GM18498 (cell line): ENCODE data around the gene CFHR4.
"Not testable (repeated sequence)": the region's sequence is repeated elsewhere in the genome, so short reads cannot be mapped to it uniquely, and the experiment has no call there.

Experiments used
- ATAC-seq: cut with Tn5 transposase; IDR thresholded peaks from one replicate; pipeline ENCODE4 v1.9.1; 2021; ENCODE audit warnings: mild to moderate bottlenecking, moderate library complexity; ENCODE audit not compliant: unreplicated experiment

The CFHR4 gene

DNA sequence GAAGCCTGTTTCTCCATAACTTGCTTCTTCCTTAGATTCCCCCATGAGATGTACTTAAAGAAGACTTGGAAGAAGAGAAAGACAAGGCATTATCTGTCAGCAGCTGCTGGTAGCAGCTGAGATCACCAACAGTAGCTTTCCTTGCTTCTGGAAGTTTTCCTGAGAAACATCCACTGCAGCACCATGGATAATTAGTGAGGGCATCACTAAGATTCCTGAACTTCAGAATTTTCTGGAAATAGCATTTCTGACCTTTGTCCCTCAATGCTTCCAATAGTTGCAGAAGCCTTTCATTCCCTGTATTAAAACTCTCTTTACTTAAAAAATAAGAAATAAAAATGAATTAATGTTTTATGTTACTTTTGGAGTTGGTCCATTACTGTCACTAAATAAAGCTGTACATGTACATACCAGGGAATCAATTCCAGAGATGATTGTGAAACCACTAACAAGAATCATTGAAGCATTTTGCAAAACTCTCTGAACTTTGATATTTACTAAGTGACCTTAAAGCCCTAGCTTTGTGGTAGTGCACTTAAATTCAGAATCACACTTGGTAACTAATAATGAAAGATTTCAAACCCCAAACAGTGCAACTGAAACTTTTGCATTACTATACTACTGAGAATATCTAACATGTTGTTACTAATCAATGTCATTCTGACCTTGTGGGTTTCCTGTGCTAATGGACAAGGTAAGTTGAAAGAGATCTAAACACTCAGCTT is at the start of gene CFHR4:
Gene CFHR4 (plus strand): TSS at position 538 of the 725 bp plus-strand sequence. CDS start 99 bp downstream, at position 637.
- ATAC-seq: peak; percentile 89

DNA sequence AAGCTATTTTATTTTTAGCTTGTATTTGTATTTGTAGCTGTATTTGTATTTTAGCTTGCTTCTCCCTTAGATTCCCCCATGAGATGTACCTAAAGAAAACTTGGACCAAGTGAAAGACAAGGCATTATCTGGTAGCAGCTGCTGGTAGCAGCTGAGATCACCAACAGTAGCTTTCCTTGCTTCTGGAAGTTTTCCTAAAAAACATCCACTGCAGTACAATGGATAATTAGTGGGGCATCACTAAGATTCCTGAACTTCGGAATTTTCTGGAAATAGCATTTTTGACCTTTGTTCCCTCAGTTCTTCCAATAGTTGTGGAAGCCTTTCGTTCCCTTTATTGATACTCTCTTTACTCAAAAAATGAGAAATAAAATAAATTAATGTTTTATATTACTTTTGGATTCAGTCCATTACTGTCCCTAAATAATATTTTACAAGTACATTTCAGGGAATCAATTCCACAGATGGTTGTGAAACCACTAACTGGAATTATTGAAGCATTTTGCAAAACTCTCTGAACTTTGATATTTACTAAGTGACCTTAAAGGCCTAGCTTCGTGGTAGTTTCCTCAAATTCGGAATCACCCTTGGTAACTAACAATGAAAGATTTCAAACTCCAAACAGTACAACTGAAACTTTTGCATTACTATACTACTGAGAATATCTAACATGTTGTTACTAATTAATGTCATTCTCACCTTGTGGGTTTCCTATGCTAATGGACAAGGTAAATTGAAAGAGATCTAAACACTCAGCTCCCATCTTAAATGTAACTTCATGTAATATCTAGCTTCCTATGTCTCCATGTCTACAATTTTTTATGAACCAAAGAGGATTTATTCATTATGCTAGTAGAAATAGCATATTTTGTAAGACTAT is 38.0 kb upstream of the CFHR4 start:
- ATAC-seq: not testable (repeated sequence)

DNA sequence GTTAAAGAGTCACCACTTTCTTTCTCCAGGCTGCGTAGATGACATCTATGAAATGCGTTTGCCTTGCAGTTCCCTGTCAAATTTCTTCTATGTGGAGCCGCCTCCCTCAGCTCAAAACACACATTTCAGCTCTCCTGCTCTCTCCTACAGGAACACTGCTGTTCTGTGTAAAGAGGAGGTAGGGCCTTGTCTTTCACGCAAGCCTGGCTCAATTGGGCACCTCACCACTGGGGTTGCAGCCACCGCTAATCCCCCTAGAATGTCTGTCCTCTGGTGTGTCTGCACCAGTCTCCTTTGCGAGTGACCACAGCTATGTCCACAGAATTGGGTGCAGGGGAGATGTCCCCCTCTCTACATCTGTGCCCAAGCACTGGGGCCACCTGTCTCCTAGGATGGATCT is 31.8 kb upstream of the CFHR4 start:
- ATAC-seq: no peak

DNA sequence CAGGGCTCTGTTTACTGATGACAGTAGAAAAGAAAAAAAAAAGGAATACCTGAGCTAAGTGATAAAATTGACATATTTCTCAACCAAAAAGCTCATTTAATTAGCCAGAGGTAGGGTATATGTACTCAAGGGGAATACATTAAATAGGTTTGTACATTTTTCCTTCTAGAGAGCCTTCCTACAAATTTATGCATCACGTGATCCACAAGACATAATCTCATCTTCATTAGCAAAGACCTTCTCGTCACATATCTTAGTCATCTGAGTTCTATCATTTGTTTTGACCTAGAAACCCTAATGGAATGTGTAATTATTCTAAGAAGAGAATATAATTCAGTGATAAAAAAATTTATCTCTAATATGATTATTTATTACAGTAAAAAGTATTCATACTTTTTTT is 30.7 kb upstream of the CFHR4 start:
- no peak for ATAC-seq

DNA sequence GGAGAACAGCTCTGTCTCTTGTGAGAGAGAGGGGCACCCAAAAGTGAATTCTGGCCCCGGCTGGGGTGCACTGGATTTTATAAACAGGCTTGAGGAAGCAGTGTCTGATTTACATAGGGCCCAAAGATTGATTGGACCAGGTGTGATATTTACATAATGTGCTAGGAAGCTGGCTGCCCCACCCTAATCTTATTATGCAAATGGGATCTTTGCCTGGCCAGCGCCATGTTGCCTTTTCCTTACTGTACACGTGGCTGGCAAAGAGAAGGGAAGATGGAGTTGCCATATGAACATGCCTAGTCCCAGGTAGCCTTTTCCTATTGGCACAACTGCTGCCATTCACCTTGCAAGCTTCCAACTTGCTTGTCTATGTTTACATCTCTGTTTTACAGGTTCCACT is 29.0 kb upstream of the CFHR4 start:
- no peak for ATAC-seq

DNA sequence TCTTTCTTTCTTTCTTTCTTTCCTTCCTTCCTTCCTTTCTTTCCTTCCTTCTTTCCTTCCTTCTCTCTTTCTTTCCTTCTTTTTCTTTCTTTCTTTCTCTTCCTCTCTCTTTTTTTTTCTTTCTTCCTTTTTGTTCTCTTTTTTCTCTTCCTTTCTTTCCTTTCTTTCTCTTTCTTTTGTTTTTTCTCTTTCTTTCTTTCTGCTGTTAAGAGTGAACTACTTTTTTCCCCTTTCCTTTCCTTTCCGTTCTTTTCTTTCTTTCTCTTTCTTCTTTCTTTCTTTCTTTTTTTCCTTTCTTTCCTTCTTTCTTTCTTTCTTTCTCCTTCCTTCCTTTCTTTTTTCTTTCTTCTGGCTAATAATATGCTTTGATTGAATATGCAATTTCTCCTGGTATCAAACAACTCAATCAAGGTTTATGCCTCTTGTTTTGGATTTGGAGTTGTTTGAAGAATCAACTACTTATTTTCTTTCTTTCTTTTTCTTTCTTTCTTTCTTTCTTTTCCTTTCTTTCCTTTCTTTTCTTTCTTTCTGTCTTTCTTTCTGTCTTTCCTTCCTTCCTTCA is 27.4 kb upstream of the CFHR4 start:
- ATAC-seq: no peak

DNA sequence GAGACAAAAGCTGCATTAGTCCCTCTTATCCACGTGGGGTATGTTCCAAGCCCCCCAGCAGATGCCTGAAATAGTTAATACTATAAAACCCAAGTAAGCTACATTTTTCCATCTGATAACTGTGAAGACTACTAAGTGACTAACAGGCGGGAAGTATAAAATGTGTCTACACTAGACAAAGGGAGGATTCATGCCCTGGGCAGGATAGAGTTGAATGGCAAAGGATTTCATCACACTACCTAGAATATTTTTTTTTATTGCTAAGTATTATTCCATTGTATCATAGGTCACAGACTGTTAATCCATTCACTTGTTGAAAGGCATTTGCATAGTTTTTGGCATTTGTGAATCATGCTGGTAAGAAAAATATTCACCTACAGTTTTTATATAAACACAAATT is 26.4 kb upstream of the CFHR4 start:
- no peak for ATAC-seq

DNA sequence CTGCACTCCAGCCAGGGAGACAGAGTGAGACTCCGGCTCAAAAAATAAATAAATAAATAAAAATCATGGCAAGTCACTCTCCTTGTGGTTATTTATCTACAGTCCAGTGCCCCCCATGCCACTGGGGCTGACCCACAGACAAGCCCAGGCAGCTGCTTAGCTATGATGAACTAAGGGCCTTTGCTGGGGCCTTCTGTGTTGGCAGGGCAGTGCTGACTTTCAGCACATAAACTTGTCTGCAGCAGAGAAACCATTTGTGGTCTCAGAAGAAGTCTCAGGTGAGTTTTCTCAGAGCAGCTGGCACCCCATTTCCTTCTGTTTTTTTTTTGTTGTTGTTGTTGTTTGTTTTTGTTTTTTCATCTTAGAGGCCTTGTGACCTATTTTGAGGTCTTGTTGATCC is 20.9 kb upstream of the CFHR4 start:
- ATAC-seq: no peak

DNA sequence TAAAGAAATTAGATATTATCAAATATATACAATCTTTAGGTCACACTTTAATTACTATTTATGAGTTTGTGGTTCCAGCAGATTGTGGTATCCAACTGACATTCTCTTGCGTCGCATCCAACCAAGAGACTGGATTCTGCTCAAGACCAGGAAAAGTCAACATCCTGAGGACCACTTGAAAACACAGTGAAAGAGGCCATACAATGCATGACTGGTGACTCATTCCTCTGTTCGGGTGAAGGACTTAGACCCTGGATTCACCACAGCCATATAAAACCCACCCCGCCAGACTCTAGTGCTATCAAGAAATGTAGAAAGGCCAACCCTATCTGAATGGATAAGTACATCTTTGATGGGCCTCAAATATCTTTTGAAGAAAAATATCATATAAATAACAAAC is 14.5 kb upstream of the CFHR4 start:
- ATAC-seq: no peak

DNA sequence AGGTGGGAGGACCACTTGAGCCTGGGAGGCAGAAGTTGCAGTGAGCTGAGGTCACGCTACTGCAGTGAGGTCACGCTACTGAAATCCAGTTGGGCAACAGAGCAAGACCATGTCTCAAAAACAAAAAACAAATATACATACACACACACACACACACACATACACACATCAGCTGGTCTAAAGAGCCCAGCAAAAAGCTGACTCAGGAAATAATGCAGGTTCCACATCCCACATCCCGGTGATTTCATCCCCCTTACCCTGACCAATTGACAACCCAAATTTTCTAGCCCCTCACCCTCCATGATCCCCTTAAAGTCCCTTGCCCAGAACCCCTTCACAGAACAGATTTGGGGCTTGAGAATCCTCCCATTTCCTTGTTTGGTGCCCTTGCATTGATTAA is 11.9 kb upstream of the CFHR4 start:
- no peak for ATAC-seq

DNA sequence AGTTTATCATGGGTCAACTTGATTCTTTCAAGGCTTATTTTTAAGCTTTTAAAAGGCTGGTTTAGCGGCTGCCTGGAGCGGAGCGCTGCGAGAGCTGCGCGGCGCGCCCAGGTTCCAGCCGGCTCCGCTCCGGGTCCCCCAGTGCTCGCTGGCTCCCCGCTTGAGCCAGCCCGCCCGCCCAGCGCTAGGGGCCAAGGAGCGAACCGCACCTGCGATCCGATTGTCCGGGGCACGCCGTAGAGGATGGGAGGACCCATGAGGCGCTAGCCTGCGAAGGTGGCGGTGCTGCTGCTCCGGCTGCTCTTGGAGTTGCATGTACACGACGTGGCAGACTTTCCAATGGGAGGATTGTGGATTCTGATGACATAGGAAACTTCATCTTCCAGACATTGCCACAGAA is 9.9 kb upstream of the CFHR4 start:
- no peak for ATAC-seq

DNA sequence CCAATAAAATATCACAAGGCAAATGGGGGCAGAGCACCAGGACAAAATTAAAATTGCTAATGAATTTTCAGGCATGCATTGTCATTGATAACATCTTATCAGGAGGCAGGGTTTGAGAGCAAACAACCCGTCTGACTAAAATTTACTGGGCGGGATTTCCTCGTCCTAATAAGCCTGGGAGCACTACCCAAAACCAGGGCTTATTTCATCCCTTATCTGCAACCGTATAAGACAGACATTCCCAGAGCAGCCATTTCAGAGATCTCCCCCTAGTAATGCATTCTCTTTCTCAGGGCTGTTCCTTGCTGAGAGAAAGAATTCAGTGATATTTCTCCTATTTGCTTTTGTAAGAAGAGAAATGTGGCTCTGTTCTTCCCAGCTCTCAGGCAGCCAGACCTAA is 1.3 kb upstream of the CFHR4 start:
- not testable (repeated sequence) for ATAC-seq

DNA sequence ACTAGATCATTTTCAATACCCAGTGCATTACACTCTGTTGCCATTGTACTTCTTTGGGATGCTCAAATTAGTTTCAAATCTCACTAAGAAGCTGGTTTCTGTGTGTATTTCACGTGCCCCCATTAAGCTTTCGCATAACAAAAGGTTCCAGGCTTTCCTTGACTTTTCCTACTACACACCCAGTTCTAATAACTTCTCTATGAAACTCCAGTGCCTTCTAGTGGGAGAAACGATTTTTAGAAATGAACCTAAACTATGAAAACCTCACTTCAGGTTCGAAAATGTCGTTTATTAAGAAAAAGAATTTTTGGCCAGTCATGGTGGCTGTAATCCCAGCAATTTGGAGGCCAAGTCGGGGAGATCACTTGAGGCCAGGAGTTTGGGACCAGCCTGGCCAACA is 2.8 kb downstream of the CFHR4 start:
- ATAC-seq: no peak

DNA sequence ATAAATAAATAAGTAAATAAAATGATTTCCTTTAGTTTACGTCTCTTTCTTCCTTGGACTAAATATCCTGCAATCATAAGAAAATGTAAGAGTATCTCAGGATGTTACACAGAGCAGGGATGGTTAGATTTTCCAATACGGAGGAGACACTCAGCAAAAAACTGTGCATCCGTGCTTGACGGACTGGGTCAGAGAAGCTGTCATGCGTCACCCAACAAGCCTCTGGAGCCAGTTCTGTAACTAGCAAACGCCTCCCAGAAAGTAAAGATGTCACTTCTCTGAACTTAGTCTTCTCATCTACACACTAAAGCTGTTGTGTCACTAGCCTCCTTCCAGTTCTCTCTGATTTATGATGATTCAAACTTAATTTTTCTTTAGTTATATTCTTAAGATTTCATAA is 3.4 kb downstream of the CFHR4 start:
- no peak for ATAC-seq

DNA sequence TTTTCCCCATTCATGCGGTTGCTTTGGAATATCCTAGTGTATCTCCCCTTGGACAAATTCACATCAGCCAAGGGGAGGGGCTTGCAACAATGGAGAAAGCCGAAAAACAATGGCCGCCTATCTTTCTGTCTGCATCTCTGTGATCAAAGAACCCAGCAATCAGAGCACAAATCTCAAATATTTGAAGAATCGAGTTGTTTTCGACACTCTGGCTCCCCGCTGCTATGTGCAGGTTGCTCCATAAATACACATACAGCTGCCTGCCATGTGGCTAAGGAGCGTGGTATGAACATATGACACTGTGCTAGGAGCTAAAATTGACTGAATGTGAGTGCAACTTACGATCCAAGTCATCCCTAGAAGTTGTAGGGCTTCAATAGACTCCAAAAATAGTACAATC is 8.5 kb downstream of the CFHR4 start:
- no peak for ATAC-seq

DNA sequence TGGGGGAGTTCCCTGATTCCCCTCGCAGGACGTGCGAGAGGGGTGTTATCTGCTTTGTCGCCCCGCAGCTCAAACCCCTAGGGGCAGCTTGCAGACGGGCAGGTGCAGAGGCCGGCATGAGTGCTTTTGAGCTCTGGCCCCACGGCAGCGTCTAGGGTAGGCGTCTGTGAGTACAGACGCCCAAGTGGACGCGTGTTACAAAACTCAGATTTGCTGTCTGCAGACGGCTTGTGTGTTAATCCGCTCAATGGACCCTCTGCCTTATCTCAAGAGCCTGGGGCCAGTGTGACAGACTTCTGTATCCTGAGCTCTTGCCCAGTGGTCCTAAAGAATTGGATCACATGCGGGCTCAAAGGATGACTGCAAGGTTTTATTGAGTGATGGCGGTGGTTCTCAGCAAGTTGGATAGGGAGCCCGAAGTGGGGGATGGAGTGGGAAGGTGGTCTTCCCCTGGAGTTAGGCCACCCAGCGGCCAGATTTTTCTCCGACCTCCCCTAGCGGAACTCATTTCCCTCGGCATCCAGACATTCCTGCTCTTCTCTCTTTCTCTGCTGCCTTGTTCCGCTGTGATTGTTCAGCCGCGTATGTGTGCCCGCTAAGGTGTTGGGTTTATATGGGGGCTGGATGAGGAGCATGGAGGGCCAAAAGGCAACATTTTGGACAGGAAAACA is 9.4 kb downstream of the CFHR4 start:
- no peak for ATAC-seq

DNA sequence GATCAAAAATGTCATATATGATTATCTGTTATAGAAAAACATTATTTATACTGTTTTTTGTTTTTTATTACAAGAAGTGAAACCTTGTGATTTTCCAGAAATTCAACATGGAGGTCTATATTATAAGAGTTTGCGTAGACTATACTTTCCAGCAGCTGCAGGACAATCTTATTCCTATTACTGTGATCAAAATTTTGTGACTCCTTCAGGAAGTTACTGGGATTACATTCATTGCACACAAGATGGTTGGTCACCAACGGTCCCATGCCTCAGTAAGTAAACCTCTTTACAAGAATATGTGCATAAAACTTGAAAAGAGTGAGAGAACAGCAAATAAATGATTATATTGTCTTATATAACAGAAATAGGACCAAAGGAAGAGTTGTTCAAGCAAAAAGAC is 14.5 kb downstream of the CFHR4 start:
- ATAC-seq: no peak

DNA sequence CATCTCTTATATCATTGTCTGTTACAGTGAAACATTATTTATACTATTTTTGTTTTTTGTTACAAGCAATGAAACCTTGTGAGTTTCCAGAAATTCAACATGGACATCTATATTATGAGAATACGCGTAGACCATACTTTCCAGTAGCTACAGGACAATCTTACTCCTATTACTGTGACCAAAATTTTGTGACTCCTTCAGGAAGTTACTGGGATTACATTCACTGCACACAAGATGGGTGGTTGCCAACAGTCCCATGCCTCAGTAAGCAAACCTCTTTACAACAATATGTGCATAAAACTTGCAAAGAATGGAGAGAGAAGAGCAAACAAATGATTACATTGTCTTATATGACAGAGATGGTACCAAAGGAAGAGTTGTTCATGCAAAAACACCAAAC is 22.4 kb downstream of the CFHR4 start:
- ATAC-seq: no peak

DNA sequence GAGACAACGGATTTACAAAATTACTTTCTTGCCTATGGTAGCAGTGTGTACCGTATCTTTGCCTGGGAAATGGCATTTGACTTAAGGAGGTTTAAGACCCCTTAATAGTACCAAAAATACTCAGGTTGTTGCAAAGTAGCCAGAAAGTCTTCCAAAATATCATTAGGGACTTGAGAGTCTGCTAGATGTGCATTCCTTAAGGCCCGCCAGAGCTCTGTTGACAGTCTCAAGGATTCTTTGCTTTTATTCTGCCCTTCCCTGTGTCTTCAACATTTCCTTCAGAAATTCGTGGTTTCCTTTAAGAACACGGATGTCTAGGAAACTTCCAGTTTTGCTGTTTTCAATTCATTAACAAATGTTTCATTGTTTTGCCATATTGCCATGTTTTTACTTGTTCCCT is 24.4 kb downstream of the CFHR4 start:
- ATAC-seq: not testable (repeated sequence)

DNA sequence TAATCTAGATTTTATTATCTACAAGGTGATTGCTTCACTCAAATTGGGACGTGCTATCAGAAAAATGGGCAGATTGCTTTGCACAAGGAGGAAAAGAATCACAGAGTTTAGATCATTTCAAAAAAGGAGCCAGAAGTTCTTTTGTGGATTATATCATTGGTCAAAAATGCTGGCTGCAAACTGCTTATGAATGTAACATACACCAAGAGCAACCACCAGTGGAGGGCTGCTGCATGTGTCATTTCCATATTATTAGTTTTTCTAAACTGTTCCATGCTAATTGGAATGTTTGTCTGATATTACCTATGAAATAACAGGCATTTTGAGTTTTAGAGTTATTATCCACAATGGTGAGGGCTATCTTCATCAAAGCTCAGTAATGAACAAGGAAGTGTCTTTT is 39.0 kb downstream of the CFHR4 start:
- ATAC-seq: not testable (repeated sequence)

DNA sequence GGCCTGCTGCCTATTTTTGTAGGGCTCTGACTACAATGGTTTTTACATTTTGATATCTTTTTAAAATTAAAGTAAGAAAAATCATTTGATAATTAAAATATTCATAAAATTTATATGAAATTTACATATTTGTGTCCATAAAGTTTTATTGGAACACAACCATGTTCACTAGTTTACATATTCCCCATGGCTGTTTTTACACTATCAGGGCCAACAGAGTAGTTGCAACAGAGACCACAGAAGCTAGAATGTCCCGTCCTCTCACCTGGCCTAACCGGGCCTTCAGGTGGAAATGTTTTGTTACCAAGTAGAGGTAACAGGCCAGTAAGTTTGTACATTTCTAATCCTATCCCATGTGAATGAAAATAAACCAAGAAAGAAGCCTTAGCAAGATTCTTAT is 45.0 kb downstream of the CFHR4 start:
- ATAC-seq: not testable (repeated sequence)
